ENCODE data around the gene ARHGEF4.

- no peak for TF ChIP-seq CTCF (optimal IDR thresholded peaks at IDR 0.05 in 1 of 3, IDR thresholded peaks at IDR 0.05 in 1 of 3, conservative IDR thresholded peaks at IDR 0.05 in 1 of 3; ENCODE audit: extremely low read depth in 1 of 3, insufficient read depth in 2 of 3, low read length in 3 of 3)
- TF ChIP-seq EZH2 (IDR thresholded peaks at IDR 0.05; ENCODE audit: low read length): no peak
These were observed 121.2 kb downstream of the ARHGEF4 start for GRCh38 chr2:130957915-130958314.

Measured in keratinocyte (primary cell).